HG02678 (cell line): ENCODE measurements around the gene NLRX1.
A peak's percentile ranks its signal among the peaks of the same experiment; 100 is the strongest.
"Not testable (repeated sequence)": the region's sequence is repeated elsewhere in the genome, so short reads cannot be mapped to it uniquely, and the experiment has no call there.

Experiments used
- ATAC-seq: cut with Tn5 transposase; IDR thresholded peaks from one replicate; pipeline ENCODE4 v1.9.1; 2021; ENCODE audit warnings: mild to moderate bottlenecking, moderate library complexity; ENCODE audit not compliant: unreplicated experiment

NLRX1 gene, protein sequence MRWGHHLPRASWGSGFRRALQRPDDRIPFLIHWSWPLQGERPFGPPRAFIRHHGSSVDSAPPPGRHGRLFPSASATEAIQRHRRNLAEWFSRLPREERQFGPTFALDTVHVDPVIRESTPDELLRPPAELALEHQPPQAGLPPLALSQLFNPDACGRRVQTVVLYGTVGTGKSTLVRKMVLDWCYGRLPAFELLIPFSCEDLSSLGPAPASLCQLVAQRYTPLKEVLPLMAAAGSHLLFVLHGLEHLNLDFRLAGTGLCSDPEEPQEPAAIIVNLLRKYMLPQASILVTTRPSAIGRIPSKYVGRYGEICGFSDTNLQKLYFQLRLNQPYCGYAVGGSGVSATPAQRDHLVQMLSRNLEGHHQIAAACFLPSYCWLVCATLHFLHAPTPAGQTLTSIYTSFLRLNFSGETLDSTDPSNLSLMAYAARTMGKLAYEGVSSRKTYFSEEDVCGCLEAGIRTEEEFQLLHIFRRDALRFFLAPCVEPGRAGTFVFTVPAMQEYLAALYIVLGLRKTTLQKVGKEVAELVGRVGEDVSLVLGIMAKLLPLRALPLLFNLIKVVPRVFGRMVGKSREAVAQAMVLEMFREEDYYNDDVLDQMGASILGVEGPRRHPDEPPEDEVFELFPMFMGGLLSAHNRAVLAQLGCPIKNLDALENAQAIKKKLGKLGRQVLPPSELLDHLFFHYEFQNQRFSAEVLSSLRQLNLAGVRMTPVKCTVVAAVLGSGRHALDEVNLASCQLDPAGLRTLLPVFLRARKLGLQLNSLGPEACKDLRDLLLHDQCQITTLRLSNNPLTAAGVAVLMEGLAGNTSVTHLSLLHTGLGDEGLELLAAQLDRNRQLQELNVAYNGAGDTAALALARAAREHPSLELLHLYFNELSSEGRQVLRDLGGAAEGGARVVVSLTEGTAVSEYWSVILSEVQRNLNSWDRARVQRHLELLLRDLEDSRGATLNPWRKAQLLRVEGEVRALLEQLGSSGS

DNA sequence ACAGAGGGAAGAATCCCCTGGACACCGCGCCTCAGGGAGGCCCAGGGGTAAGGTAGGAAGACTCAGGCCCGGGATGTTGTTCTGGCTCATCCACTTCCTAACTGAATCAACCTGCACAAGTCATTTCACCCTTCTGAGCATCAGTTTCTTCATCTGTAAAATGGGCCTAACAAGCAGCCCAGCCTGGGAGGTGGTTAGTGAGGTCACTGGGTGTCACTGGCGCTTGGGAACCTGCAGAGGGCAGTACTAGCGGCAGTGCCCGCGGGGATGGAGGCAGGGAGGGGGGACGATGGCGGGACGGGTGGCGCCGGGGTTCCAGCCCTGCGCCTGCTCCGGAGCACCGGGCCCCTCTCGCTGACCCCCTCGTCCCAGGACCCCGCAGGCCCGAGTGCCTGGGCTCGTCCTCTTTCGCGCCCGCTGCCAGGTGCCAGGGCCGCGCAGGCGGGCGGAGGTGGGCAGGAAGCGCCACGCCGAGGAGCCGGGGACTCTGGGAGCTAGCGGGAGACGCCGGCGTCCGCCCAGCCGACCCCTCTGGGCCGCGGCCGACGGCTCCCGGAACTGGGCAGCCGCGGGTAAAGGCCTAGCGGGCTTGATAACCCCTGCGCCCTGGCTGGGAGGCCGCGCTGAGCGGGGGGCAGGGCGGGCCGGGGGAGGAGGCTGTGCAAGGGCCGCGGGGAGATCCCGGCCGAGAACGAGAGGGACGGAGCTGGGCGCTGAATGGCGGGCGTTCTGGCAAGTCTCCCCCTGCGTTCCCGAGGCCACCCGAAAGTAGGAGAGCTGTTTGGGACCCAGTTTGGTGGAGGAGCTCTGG, at the start of gene NLRX1:
TSS of gene NLRX1 (plus strand) at position 255 of the 811 bp plus-strand sequence. CDS start 2,679 bp downstream, outside the sequence.
- ATAC-seq, result peak; percentile 80

DNA sequence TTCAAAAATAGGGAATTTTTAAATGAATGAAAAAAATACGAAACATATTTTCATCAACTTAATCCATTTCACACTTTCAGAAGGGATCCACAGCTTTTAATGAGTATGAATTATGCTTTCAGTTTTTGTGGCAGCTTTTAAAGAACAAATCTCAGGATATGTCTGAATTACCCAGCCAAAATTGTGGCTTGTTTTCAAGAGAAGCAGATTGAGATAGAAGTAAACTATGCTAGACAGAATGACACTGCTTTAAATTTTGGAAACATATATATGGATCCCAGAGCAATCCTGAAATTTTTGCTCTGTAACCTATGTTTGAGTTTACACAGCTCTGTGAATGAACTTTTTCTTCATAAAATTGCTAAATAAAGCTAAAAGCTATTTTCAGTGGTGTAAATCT, 49.6 kb upstream of the NLRX1 start:
- no peak for ATAC-seq

DNA sequence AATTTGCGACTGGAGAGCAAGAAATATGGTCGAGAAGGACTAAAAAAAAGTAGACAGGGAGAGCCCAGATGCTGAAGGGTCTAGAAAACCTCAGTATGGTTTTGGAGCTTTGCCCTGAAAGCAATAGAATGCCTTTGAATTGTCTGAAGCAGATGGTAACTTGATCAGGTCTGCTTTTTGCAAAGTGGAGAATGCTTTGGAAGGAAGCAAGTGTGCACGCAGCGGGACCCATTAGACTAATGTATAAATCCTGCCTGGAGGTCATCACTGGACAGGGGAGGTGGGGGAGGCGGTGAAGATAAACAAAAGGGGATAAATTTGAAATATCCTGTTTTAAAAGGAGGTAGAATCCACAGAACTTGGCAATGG, 47.9 kb upstream of the NLRX1 start:
- ATAC-seq, result no peak

DNA sequence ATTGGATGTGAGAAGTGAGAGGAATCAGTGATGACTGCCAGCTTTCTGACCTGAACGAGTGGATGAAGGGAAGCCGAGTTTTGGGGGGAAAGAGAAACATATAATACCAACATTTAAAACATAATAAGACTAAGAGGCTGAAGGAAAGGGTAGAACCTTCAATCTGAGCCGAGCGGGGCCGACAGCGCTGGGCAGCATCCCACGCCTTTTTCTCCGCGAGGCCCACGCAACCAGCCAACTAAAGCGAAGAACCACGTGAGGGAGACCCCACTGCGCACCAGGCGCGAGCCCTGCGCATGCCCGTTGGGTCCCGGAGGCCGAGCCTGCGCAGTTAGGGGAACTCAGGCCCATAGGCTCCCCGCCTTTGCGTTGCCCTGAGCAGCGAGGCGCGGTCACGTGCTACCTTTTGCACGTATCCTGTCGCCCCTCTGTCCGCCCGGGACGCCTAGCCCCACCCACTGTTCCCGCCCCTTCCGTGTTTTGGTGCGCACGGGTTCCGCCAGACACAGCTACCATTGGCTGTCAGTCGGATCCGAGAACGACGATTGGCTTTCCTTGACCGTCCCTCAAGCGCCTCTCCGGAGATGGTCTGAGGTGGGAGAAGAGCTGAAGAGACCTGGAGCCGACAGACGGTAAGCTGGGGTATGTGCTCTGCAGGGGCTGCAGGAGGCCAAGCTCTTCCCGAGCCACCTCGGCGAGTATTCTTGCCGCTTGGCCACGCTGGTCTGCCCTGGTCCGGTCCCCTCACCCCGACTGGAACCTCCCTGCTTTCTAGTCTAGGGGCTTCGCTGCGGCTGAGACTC, 47.3 kb upstream of the NLRX1 start, which contains the start of gene HINFP:
TSS of gene HINFP (plus strand) at position 573 of the 803 bp plus-strand sequence. CDS start 5,365 bp downstream, outside the sequence.
- peak; percentile 93 for ATAC-seq

DNA sequence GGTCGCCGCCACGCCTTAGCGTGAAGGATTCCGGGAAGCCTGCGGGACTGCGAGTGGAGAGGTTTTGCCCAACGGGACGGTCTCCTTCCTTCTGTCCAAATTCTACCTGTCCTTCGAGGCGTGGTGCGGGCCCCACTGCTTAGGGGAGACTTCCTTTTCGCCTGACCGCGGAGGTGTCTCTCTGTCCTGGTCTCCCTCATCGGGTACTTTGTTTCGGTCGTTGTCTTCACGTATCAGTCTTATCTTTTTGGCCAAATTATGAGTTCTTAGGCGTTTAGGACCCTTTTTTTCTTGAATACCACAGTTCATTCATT, 46.8 kb upstream of the NLRX1 start:
- no peak for ATAC-seq

DNA sequence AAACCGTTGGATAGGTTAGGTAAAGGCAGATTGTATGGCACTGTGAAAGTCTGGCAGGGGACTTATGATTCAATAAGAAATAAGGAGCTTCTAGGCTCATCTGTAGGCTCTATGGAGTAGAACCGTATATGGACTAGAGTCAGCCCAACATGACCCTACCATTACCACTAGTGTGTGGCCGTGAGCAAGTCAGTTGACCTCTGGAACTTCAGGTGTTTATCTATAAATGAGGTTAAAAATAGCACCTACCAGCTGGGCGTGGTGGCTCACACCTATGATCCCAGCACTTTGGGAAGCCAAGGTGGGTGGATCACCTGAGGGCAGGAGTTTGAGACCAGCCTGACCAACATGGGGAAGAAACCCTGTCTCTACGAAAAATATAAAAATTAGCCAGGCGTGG, 42.7 kb upstream of the NLRX1 start:
- ATAC-seq, result no peak

DNA sequence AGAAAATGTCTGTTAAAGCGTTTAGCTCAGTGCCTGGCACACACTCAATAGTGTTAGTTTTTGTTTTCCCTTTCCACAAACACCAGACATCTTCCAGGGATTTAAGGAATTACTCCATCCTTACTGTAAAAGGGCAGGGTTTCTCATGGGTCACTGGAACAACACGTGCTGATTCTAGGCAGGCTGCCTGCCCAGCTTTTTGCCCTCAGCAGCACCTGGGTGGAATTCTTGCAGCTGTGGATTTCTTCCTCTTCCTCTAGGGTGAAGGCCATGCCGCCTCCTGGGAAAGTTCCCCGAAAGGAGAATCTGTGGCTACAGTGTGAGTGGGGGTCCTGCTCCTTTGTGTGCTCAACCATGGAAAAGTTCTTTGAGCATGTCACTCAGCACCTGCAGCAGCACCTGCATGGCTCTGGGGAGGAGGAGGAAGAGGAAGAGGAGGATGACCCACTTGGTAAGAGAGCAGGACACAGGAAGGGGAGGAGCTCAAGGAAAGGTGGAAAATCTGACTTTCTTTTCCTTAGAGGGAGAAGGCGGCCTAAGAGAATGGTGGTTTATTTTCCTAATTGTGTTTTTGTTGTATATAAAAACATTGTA, 41.8 kb upstream of the NLRX1 start:
- ATAC-seq, result no peak

DNA sequence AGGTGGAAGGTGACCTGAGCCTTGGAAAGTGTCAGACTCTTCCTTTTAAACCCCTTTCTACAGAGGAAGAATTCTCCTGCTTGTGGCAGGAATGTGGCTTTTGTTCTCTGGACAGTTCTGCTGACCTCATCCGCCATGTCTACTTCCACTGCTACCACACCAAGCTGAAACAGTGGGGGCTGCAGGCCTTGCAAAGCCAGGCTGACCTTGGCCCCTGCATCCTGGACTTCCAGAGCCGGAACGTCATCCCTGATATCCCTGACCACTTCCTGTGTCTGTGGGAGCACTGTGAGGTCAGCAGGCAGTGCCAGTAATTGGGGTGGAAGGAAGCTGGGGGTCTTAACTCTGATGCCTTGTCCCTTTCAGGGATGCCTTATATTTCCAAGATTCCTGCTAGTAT, 37.9 kb upstream of the NLRX1 start:
- no peak for ATAC-seq

DNA sequence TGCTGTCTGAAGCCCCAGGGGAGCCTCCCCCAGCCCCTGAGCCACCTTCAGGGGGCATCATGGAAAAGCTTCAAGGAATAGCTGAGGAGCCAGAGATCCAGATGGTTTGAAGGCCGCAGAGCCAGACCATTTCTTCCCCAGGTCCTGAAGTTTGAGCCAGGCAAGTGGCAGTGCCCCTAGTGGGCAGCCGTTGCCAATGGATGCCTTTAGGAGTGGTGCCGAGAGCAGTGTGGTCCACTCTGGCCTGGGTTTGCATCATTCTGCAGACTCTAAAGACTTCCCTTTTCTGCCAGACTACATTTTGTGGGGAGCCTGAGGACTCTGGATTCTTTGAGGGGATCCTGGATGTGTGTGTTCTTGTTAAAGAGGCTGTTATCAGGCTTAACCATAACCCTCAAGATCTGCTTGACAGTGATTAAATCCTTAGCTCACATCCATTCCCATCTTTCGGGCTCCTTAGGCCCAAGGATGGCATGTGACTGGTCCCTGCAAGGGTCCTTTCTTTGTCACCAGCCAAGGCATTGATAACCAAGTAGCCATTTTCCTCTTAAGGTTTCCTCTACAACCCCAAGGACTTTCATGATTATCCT, 34.0 kb upstream of the NLRX1 start:
- no peak for ATAC-seq

DNA sequence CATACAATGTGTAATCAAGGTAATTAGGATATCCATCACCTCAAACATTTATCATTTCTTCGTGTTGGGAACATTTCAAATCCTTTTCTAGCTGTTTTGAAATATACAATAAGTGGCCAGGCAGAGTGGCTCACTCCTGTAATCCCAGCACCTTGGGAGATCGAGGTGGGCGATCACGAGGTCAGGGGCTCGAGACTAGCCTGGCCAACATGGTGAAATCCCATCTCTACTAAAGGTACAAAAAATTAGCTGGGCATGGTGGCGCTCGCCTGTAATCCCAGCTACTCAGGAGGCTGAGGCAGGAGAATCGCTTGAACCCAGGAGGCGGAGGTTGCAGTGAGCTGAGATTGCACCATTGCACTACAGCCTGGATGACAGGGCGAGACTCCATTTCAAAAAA, 29.2 kb upstream of the NLRX1 start:
- not testable (repeated sequence) for ATAC-seq

DNA sequence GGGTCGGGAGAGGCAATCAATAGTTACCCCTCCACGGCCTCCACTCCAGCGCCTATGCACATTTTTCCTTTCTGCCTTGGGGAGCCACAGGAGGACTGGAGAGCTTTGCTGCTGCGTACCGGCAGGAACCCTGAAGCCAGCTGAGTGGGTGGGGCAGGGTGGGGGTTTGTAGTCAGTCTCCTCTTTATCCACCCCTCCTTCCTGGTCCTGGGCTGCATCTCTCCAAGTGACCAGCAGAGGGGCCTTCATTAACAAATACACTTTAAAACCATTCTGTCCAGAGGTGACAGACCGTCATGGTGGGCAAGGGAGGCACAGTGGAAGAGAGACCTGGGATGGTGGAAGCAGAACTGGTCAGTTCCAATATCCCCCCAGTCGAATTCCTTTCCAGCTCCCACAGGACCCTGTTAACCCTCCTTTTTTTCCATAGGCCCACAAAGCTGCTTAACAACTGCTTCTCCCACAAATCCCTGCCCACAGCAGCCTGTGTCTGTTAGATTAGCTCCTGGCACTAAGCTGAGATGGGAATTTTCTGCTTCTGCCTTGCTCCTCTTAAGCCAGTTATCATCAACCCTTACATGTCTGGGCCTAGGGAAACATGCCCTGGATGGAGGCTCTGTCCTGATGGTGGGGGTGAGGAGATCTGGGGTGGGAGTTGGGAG, 23.6 kb upstream of the NLRX1 start:
- no peak for ATAC-seq

DNA sequence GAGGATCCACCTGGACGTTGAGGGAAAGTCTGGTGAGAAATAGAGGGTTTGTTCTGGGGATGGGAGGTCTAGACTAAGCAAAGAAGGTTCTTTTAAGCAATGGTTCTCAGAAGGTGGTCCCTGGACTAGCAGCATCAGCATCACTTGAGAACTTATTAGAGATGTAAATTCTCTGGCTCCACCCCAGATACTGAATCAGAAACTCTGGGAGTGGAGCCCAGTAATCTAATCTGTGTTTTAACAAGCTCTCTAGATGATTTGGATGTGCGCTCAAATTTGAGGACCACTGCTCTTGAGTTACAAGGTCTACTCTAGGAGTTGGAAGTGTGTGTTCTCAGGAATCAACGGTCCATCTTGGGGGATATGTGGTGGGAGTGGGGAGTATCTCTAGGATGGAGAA, 23.0 kb upstream of the NLRX1 start:
- ATAC-seq, result no peak

DNA sequence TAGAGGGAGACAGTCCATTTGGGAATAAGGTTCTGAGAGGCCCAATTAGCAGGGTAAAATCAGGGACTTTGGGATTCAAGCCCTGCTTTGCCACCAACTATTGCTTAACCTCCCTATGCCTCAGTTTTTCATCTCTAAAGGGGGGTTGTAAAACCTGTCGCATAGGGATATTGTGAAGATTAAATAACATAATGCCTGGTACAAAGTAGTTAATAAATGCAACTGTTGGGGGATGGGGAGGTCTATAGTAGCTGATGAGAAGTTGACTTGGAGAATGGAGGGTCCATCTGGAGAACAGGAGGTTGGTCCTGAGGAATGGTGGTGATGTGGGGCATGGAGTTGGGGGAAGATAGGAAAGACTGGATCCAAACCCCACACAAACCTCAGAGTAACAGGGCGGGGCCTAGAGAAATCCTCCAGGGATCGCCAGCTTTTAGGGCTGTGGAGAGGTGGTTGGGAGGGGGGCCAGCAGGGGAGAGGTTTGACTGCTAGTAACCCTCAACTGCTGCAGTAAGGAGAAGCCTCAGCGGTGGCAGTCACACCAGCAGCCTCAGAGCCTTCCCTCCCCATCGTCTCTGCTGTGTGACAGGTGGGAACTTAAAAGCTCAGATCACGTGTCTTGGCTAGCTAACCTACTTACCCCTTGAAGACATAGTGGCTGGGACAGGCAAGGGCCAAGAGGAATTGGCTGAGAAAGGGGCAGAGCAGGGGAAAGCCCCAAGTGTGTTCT, 20.8 kb upstream of the NLRX1 start:
- no peak for ATAC-seq

DNA sequence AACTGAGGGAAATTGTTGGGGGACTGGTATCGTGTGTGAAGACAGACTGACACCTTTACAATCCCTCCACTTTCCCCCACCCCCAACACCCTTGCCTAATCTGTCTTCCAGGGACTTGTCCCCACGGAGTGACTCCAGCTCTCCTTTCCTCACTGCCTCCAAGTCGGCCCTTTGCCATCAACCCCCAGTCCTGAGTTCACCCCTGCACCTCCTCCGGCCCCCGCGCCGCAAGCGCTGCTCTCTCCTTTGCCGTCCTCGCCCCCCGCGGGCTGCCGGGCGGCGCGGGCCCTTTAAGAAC, 19.9 kb upstream of the NLRX1 start:
- ATAC-seq, result no peak

DNA sequence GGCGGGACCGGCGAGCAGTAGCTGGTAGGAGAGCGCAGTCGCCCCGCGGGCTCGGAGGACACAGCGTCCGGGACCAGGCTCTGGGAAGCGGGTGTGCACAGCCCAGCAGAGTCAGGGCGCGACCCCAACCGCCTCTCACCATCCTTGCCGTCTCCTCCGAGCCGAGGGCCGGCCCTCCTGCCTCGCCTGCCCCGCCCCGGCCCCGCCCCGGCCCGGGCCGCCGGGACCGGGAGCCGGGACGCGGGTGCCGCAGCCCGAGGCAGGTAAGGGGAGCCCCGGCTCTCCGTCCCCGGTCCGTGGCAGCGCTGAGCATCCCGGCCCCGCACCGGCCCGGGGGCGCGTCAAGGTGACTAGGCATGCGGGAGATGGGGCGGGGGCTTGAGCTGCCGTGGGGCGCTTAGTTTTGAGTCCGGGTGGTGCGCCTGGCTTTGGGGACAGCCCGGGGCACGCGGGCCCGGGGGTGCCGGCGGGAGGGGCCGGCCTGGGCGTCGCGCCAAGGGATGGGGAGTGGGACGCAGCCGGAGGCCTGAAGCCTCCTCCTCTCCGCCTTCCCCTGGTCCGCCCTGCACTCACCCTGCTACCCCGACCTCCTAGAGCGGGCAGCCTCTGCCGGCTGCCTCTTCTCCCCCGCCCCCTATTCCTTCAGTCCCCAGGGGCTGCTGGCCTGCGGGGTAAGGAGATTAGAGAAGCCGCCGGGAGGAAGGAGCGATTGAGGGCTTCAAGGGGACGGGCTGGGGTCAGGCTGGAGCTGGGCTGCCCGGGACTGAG, 19.3 kb upstream of the NLRX1 start, which contains the start of gene ABCG4:
TSS of gene ABCG4 (plus strand) at position 35 of the 768 bp plus-strand sequence. CDS start 914 bp downstream, outside the sequence.
- ATAC-seq, result no peak

DNA sequence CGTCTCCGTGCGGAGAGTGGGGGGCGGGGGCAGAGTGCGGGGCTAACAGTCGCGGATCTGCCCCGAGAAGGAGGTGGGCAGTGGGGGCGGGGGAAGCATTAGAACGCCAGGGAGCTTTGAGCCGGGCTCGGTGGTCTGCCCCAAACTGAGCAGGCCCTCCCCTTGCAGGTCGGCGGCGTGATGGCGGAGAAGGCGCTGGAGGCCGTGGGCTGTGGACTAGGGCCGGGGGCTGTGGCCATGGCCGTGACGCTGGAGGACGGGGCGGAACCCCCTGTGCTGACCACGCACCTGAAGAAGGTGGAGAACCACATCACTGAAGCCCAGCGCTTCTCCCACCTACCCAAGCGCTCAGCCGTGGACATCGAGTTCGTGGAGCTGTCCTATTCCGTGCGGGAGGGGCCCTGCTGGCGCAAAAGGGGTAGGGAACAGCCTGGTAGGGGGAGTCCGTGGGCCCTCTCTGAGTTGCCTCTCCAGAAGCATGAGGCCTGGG, 18.7 kb upstream of the NLRX1 start:
- no peak for ATAC-seq

DNA sequence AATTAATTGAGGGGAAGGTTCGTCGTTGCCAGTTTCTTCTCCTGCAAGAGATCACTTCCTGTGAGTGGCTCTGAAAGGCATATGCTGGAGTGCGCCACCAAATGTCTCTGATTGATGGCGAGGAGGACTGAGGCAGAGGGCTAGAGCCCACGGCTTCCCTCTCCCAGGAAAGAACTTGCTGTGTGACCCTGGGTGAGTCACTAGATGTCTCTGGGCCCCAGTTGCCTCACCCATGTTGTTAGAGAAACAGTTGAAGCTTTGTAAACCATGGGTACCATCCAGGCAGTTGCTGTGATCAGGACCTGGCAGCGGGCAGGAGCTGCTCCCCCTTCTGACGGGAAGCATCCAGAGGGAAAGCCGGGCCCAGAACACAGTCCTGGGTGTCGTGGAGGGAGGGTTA, 16.5 kb upstream of the NLRX1 start:
- no peak for ATAC-seq
